OCI-LY3 (cell line): ENCODE measurements around the gene ROBO1.

ENCODE experiments used
- CTCF ChIP-seq: fragments of 200-600, 300-600 bp; sonication (generic); IDR thresholded peaks from 2 replicates; pipeline ENCODE4 v1.5.1; 2014; ENCODE audit warnings: antibody characterized with exemption, low read length, low read depth
- EZH2phosphoT487 ChIP-seq: fragments of 200-600 bp; shearing (Covaris generic); IDR thresholded peaks from 2 replicates; pipeline ENCODE4 v1.6.1; 2018; ENCODE audit warnings: antibody characterized with exemption, mixed run types, low read depth

DNA sequence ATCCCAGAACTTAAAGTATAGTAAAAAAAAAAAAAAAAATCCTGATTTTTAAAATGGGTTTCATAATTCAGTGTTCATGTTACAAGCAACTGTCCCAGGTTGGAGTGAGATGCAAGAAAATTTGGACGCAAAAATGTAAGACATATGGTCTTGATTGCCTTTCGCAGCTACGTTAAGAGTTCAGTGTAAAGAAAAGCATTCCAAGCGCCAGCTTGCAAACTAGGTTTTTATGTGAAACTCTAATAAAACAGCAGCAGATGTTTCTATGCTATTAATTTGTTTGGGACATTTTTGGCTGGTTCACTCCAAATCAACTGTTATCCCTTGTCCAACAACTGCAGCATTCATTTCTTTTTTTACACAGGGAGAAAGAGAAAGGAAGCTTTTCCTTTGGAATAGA, 957.8 kb downstream of the ROBO1 start:
- no peak for TF ChIP-seq EZH2phosphoT487
- no peak for TF ChIP-seq CTCF
